Stomach (tissue), 9 donors: ENCODE measurements around the gene RAP1A. TPM values are rescaled to one million over a fixed set of nuclear protein-coding genes. Genes with fewer than 3 reads are reported as not detected.

Experiments
- DNase-seq, 2 donors: peaks; one replicate each; pipeline versions ENCODE4 v3.0.0 to v3.0.0-alpha.2; 2013 to 2019
- H3K27ac ChIP-seq, 5 donors: fragments of 200-600 bp in 4 of 5; sonication (generic) in 4 of 5; one replicate each; pipeline ENCODE4 v1.5.1; 2013 to 2019; ENCODE audit warnings: mild to moderate bottlenecking in 1 of 5, moderate library complexity in 1 of 5
- H3K27me3 ChIP-seq, 3 donors: fragments of 200-600 bp; sonication (generic); one replicate each; pipeline ENCODE4 v1.5.1; 2017 to 2019; ENCODE audit warnings: mixed run types in 1 of 3
- H3K36me3 ChIP-seq, 4 donors: fragments of 200-600 bp; sonication (generic); 1 replicate in 3 of 4; 2 replicates in 1 of 4; pipeline ENCODE4 v1.5.1; 2016 to 2019
- H3K4me1 ChIP-seq, 4 donors: fragments of 200-600 bp; sonication (generic); one replicate each; pipeline ENCODE4 v1.5.1; 2016 to 2019
- H3K4me3 ChIP-seq, 4 donors: fragments of 200-600 bp; sonication (generic) in 3 of 4; one replicate each; pipeline ENCODE4 v1.5.1; 2016 to 2019; ENCODE audit warnings: mild to moderate bottlenecking in 1 of 4
- H3K9me3 ChIP-seq, 4 donors: fragments of 200-600 bp; sonication (generic); one replicate each; pipeline ENCODE4 v1.5.1; 2016 to 2019
- EP300 ChIP-seq: sonication (generic); formaldehyde crosslinking; IDR thresholded peaks from one replicate; pipeline ENCODE4 v1.6.1; 2017; ENCODE audit warnings: antibody characterized with exemption
- POLR2A ChIP-seq, 4 donors: fragments of 450-650 bp; IDR thresholded peaks; one replicate each; pipeline ENCODE4 v1.6.1; 2016; ENCODE audit warnings: antibody characterized with exemption in 4 of 4, control low read depth in 2 of 4, mild to moderate bottlenecking in 1 of 4, moderate library complexity in 1 of 4
- POLR2AphosphoS5 ChIP-seq, 3 donors: sonication (generic); formaldehyde crosslinking; IDR thresholded peaks; one replicate each; pipeline ENCODE4 v1.6.1; 2016; ENCODE audit warnings: antibody characterized with exemption in 3 of 3
- WGBS, 5 donors: extraction: QIAGEN DNeasy Blood & Tissue Kit in 3 of 5; methylation state at CpG; one replicate each; pipeline versions ENCODE4 v1.1.5 to v1.1.7; 2013 to 2018; 5-methylcytosine and 5-hydroxymethylcytosine counted together
- intact Hi-C: fragments of 100-400 bp; cut with DNase I; formaldehyde crosslinking; loops from one replicate; pipeline ENCODE4 v1.15.1; 2023; ENCODE audit warnings: low total_unique reads
- polyA plus RNA-seq, 3 donors: library from polyadenylated mRNA; stranded (reverse); fragments of 200-250 nt; gene quantifications; one replicate each; pipeline ENCODE4 v1.2.3, GENCODE V29; 2013
- total RNA-seq, 5 donors: library from RNA; depleted of rRNA; stranded (reverse); fragments of >200 nt; gene quantifications; one replicate each; pipeline versions ENCODE4 v1.1.0 to v1.2.3, GENCODE V29; 2014 to 2016
- TF ChIP-seq, protein P1 (sequence below), 7 experiments: fragments of 450-650 bp in 4 of 7; fragments of 200-600 bp in 3 of 7; sonication (generic) in 3 of 7; IDR thresholded peaks; one replicate each; pipeline ENCODE4 v1.5.1; 2016 to 2019; ENCODE audit warnings: antibody characterized with exemption in 7 of 7, control low read depth in 2 of 7, mild to moderate bottlenecking in 1 of 7
- donor health status: healthy with polysubstance abuse.
- donor health status: Bipolar disorder and iron deficiency.
- donor health status: healthy.

Gene RAP1A
- total and polyA plus RNA-seq, 8 donors: 20.9 to 175 (median 85.4) TPM

DNA sequence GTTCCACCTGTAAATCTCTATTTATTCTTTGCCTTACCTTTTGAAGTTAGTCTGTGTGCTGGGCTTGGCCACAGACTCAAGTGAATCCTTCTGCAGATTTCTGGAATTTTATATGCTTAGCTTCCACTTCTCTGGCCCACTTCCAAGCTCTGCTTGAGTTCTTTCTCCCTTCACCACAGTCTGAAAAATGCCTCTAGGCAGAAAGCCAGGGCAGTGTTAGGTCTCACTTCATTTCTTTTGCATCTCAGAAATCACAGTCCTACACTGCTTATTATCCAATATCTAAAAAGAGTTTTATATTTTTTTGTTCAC is 70.7 kb downstream of the RAP1A start:
- no peaks in the 10 kb centered on the region for H3K27me3 ChIP-seq
- peak; percentile 37 to 89 for DNase-seq
- no peaks in the 10 kb centered on the region for H3K9me3 ChIP-seq
- H3K4me1 ChIP-seq: peaks cover 0 to 34% (median 17%) of the 10 kb centered on the region in 4 donors
- intact Hi-C loops: no loop called here
- H3K4me3 ChIP-seq: no peak overlapping the region
- H3K36me3 ChIP-seq: peaks cover 2 to 37% (median 33%) of the 10 kb centered on the region in 4 donors
- H3K27ac ChIP-seq: peak overlapping the region in 2 of 5 donors; percentile 8 to 50
- TF ChIP-seq POLR2AphosphoS5 (IDR thresholded peaks at IDR 0.05) (no peak), POLR2A (IDR thresholded peaks at IDR 0.05) (no peak), EP300 (no peak)
- TF ChIP-seq, protein P1, sequence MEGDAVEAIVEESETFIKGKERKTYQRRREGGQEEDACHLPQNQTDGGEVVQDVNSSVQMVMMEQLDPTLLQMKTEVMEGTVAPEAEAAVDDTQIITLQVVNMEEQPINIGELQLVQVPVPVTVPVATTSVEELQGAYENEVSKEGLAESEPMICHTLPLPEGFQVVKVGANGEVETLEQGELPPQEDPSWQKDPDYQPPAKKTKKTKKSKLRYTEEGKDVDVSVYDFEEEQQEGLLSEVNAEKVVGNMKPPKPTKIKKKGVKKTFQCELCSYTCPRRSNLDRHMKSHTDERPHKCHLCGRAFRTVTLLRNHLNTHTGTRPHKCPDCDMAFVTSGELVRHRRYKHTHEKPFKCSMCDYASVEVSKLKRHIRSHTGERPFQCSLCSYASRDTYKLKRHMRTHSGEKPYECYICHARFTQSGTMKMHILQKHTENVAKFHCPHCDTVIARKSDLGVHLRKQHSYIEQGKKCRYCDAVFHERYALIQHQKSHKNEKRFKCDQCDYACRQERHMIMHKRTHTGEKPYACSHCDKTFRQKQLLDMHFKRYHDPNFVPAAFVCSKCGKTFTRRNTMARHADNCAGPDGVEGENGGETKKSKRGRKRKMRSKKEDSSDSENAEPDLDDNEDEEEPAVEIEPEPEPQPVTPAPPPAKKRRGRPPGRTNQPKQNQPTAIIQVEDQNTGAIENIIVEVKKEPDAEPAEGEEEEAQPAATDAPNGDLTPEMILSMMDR (IDR thresholded peaks at IDR 0.05): no peak

DNA sequence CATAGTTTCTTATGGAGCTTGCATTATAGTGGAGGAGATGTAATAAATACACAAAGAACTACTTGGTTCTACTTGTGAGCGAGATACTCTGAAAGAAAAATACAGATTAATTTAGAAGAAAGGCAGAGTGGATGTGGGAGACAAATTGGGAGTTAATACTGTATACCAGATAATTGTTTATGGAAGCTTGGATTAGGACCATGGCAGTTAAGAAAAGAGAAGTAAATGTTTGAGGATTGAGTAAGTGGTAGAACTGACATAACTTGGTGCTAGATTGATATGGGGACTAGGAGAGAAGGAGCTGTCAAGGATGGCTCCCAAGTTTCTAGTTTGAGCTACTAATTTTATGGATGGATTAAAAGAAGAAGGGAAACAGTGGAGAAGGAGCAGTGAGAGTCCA is 72.3 kb downstream of the RAP1A start:
- WGBS, 5 donors: 68 to 97% (median 94%) methylated on average over 1 of the region's 1 CpG
- no peaks in the 10 kb centered on the region for H3K9me3 ChIP-seq
- H3K27ac ChIP-seq: no peak overlapping the region
- peaks cover 0 to 45% (median 20%) of the 10 kb centered on the region in 4 donors for H3K4me1 ChIP-seq
- intact Hi-C loops: no loop called here
- TF ChIP-seq POLR2A (IDR thresholded peaks at IDR 0.05) (no peak), EP300 (no peak), POLR2AphosphoS5 (IDR thresholded peaks at IDR 0.05) (no peak)
- TF ChIP-seq, protein P1 (IDR thresholded peaks at IDR 0.05): no peak
- no peak for DNase-seq
- H3K4me3 ChIP-seq: no peak overlapping the region
- H3K36me3 ChIP-seq: peaks cover 2 to 53% (median 43%) of the 10 kb centered on the region in 4 donors
- H3K27me3 ChIP-seq: no peaks in the 10 kb centered on the region

DNA sequence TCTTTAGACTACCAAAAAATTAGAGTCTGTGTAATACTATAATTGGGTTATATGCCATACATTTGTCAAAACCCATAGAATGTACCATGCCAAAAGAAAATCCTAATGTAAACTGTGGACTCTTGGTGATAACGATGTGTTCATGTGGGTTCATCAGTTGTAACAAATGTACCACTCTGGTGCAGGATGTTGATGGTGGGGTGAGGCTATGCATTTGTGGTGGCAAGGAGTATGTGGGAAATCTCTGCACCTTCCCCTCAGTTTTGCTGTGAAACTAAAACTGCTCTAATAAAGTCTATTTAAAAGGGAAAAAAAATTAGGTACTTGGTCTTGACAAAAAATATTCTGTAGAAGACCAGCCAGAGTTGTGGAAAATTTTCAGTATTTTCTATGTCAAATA is 76.2 kb downstream of the RAP1A start:
- Histone ChIP-seq H3K27me3 (no peaks in the 10 kb centered on the region), H3K9me3 (no peaks in the 10 kb centered on the region), H3K4me1 (peaks cover 0 to 33% (median 11%) of the 10 kb centered on the region in 4 donors), H3K27ac (no peak overlapping the region), H3K4me3 (no peak overlapping the region), H3K36me3 (peaks cover 28 to 90% (median 83%) of the 10 kb centered on the region in 4 donors)
- DNase-seq: no peak
- TF ChIP-seq, protein P1 (IDR thresholded peaks at IDR 0.05): no peak
- no peak for TF ChIP-seq POLR2AphosphoS5 (IDR thresholded peaks at IDR 0.05)
- TF ChIP-seq EP300: no peak
- no peak for TF ChIP-seq POLR2A (IDR thresholded peaks at IDR 0.05)
- WGBS, 5 donors: 55 to 69% (median 66%) methylated on average over 1 of the region's 1 CpG
- intact Hi-C loops: no loop called here

DNA sequence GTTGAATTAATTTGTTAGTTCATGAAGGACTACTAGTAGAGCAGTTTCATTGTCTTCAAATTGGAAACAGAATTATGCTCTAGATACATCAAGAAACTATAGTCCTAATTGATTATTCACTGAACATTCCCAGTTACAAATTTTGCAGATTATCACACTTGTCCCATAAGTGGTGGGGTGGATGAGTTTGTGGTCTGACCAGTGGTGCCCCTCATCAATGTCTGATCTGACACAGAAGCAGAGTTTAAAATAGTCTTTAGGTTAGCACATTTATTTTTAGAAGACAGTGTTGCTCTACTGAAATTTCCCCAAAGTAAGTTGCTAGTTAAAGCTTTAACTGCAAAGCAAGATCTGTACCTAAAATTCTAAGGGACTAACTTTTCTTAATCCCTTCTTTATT is 76.7 kb downstream of the RAP1A start:
- no peaks in the 10 kb centered on the region for H3K27me3 ChIP-seq
- no peak overlapping the region for H3K4me3 ChIP-seq
- H3K36me3 ChIP-seq: peaks cover 33 to 92% (median 86%) of the 10 kb centered on the region in 4 donors
- no peaks in the 10 kb centered on the region for H3K9me3 ChIP-seq
- TF ChIP-seq, protein P1 (IDR thresholded peaks at IDR 0.05): no peak
- no peak for TF ChIP-seq EP300
- H3K4me1 ChIP-seq: peaks cover 0 to 27% (median 9%) of the 10 kb centered on the region in 4 donors
- no peak overlapping the region for H3K27ac ChIP-seq
- intact Hi-C loops: no loop called here
- DNase-seq: no peak
